OCI-LY1 (cell line): ENCODE measurements around the gene ZDBF2.

ENCODE experiments used
- CTCF ChIP-seq: fragments of 200-600 bp; sonication (generic), shearing (Covaris generic); IDR thresholded peaks from 2 replicates; pipeline ENCODE4 v1.5.1; 2017; ENCODE audit warnings: mild to moderate bottlenecking, antibody characterized with exemption, low read length, moderate library complexity, mixed read lengths
- EZH2 ChIP-seq: fragments of 200-600 bp; sonication (generic), shearing (Covaris generic); IDR thresholded peaks from 2 replicates; pipeline ENCODE4 v1.8.0; 2017; ENCODE audit warnings: borderline replicate concordance, mixed run types, mild to moderate bottlenecking, antibody characterized with exemption, low read length, moderate library complexity, mixed read lengths

- TF ChIP-seq CTCF (no peak), EZH2 (no peak)
These were observed 3.0 kb downstream of the ZDBF2 start for GRCh38 chr2:206277503-206277902.
